H1 (cell line): ENCODE data around the gene FAM170B.

Experiments
- CBX8 ChIP-seq: fragments of 300-800, 300-1000 bp; sonication (generic); IDR thresholded peaks from 2 replicates; pipeline ENCODE4 v1.7.1; 2016; ENCODE audit warnings: low read depth, low read length, borderline replicate concordance
- EZH2 ChIP-seq: fragments of 200-600 bp; sonication (generic); IDR thresholded peaks from 2 replicates; pipeline ENCODE4 v1.7.1; 2012; ENCODE audit warnings: low read depth, mild to moderate bottlenecking, moderate library complexity, low read length, inconsistent platforms; ENCODE audit not compliant: severe bottlenecking
- HDAC2 ChIP-seq, 2 experiments: fragments of 300-600 bp in 1 of 2; sonication (generic) in 1 of 2; IDR thresholded peaks; 2 replicates each; pipeline ENCODE4 v1.6.1; 2011 to 2012; ENCODE audit warnings: low read depth in 2 of 2, low read length in 2 of 2, mild to moderate bottlenecking in 2 of 2, moderate library complexity in 2 of 2, borderline replicate concordance in 1 of 2, inconsistent platforms in 1 of 2
- JUND ChIP-seq: IDR thresholded peaks from 2 replicates; pipeline ENCODE4 v1.6.1; 2011; ENCODE audit warnings: mild to moderate bottlenecking, improper control_type of control experiment, low read length
- KDM5A ChIP-seq: fragments of 200-600 bp; IDR thresholded peaks from 2 replicates; pipeline ENCODE4 v1.7.1; 2012; ENCODE audit warnings: mild to moderate bottlenecking, low read length, inconsistent platforms, mixed read lengths
- POLR2A ChIP-seq, 2 experiments: IDR thresholded peaks; 1 replicate in 1 of 2; 2 replicates in 1 of 2; pipeline ENCODE4 v1.6.1; 2011; ENCODE audit warnings: low read depth in 2 of 2, low read length in 2 of 2, mild to moderate bottlenecking in 2 of 2; ENCODE audit errors: control extremely low read depth in 1 of 2
- POLR2AphosphoS5 ChIP-seq: IDR thresholded peaks from 2 replicates; pipeline ENCODE4 v1.6.1; 2011; ENCODE audit warnings: low read depth, low read length
- RXRA ChIP-seq: IDR thresholded peaks from 2 replicates; pipeline ENCODE4 v1.6.1; 2011; ENCODE audit warnings: low read depth, mild to moderate bottlenecking, low read length, moderate library complexity; ENCODE audit not compliant: insufficient read depth
- SP1 ChIP-seq: IDR thresholded peaks from 2 replicates; pipeline ENCODE4 v1.6.1; 2011; ENCODE audit warnings: low read depth, low read length
- TAF1 ChIP-seq: IDR thresholded peaks from 2 replicates; pipeline ENCODE4 v1.6.1; 2011; ENCODE audit warnings: mild to moderate bottlenecking, low read depth, low read length
- TF ChIP-seq, protein P1 (sequence below), 3 experiments: IDR thresholded peaks; 1 replicate in 2 of 3; 2 replicates in 1 of 3; pipeline versions ENCODE4 v1.5.1 to v1.6.1; 2011; ENCODE audit warnings: low read length in 3 of 3, mild to moderate bottlenecking in 3 of 3, inconsistent platforms in 2 of 3, low read depth in 1 of 3, moderate library complexity in 1 of 3; ENCODE audit not compliant: insufficient read depth in 1 of 3; ENCODE audit errors: control extremely low read depth in 1 of 3
- TF ChIP-seq, protein P2 (sequence below): IDR thresholded peaks from 2 replicates; pipeline ENCODE4 v1.6.1; 2011; ENCODE audit warnings: low read length, improper control_type of control experiment

DNA sequence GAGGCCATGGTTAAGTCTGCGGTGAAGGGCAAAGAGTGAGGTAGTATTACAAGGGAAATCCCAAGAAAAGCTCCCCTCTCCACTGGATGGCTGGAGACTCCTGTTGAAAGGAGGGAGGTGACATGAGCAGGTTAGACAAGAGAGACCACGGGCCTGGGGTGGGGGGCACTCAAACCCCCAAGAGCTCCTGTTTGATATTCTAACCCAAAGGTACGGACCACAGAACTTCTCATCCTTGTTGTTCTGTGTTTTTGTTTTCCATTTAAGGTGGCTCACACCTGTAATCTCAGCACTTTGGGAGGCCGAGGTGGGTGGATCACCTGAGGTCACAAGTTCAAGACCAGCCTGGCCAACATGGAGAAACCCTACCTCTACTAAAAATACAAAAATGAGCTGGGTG, 30.1 kb downstream of the FAM170B start:
- TF ChIP-seq POLR2A (IDR thresholded peaks at IDR 0.05; ENCODE audit: control extremely low read depth in 1 of 2, low read depth in 2 of 2, low read length in 2 of 2), result no peak
- TF ChIP-seq CBX8, result no peak
- no peak for TF ChIP-seq SP1
- no peak for TF ChIP-seq TAF1
- TF ChIP-seq RXRA, result no peak
- TF ChIP-seq JUND, result no peak
- TF ChIP-seq, protein P1, sequence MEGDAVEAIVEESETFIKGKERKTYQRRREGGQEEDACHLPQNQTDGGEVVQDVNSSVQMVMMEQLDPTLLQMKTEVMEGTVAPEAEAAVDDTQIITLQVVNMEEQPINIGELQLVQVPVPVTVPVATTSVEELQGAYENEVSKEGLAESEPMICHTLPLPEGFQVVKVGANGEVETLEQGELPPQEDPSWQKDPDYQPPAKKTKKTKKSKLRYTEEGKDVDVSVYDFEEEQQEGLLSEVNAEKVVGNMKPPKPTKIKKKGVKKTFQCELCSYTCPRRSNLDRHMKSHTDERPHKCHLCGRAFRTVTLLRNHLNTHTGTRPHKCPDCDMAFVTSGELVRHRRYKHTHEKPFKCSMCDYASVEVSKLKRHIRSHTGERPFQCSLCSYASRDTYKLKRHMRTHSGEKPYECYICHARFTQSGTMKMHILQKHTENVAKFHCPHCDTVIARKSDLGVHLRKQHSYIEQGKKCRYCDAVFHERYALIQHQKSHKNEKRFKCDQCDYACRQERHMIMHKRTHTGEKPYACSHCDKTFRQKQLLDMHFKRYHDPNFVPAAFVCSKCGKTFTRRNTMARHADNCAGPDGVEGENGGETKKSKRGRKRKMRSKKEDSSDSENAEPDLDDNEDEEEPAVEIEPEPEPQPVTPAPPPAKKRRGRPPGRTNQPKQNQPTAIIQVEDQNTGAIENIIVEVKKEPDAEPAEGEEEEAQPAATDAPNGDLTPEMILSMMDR (IDR thresholded peaks at IDR 0.05; ENCODE audit: control extremely low read depth in 1 of 3, insufficient read depth in 1 of 3, low read depth in 1 of 3, low read length in 3 of 3), result no peak
- TF ChIP-seq POLR2AphosphoS5, result no peak
- TF ChIP-seq KDM5A, result no peak
- no peak for TF ChIP-seq HDAC2 (IDR thresholded peaks at IDR 0.05; ENCODE audit: borderline replicate concordance in 1 of 2, low read depth in 2 of 2, low read length in 2 of 2)
- TF ChIP-seq, protein P2, sequence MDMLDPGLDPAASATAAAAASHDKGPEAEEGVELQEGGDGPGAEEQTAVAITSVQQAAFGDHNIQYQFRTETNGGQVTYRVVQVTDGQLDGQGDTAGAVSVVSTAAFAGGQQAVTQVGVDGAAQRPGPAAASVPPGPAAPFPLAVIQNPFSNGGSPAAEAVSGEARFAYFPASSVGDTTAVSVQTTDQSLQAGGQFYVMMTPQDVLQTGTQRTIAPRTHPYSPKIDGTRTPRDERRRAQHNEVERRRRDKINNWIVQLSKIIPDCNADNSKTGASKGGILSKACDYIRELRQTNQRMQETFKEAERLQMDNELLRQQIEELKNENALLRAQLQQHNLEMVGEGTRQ, result no peak
- no peak for TF ChIP-seq EZH2
